Hypothalamus (tissue), 51 donors: ENCODE data around the gene PHF11.

Experiments used
- DNase-seq, 51 donors: peaks; one replicate each; lab custom pipeline; 2025; lab: John Stamatoyannopoulos, UW

Gene PHF11

DNA sequence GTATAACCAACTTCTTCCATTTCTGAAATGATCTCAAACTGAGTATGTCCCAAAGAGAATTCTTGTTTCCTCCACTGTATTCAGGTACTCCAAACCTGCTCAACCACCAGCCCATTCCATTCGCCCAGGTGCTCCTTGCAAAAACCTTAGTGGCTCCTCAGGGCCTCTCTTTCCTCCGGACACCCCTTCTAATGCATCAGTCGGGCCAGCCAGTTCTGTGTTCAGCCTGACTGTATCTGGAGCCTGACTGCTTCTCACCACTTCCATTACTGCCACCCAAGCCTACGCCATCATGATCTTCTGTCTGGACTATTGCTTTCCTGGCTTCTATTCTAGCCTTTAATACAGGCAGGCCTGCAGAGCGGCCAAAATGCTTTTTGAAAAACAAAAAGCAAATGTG lies 1.5 kb downstream of the PHF11 start:
- DNase-seq = peak in 1 of 51 donors; percentile 23

DNA sequence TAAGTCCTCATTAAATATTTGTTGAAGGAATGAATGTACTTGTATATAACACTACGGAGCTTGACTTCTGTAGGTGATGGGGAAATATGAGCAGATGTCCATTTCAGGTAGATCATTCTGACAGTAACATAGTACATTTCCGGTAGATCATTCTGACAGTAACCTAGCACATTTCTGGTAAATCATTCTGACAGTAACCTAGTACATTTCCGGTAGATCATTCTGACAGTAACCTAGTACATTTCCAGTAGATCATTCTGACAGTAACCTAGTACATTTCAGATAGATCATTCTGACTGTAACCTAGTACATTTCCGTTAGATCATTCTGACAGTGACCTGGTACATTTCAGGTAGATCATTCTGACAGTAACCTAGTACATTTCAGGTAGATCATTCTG lies 2.5 kb downstream of the PHF11 start:
- no peak for DNase-seq

DNA sequence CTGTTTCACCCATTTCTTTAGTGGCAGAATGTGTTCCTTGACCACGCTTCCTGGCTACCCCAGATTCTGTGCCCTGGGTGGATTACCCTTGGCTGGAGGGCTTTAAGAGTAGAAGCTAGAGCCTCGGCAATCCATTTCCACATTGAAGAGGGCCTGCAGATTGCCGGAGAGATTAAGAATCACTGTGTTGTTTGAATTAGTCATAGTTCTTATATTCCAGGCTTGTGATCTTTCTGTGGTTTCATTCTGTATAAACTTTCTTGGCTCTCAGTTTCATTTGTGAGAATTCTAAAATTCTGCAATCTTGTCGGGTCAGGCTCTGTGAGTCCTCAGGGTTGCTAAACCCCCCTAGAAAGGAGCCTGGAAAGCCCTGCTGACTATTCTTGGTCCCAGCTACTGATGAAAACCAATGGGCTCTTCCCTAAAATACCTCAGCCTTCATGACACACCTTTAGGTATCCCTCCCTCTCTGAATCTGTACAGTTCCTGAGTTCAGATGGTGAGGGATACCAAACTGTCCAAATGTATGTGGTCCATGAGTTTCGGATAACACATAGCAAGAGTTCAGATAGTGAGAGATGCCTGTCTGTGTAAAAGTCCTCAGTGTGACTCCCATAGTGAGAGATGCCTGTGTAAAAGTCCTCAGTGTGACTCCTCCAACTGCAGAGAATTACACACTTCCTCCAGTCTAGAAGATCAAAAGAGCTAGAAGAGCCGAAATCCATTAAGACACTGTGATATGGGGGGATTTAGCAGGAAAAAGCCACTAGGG lies 4.3 kb downstream of the PHF11 start:
- DNase-seq = no peak

DNA sequence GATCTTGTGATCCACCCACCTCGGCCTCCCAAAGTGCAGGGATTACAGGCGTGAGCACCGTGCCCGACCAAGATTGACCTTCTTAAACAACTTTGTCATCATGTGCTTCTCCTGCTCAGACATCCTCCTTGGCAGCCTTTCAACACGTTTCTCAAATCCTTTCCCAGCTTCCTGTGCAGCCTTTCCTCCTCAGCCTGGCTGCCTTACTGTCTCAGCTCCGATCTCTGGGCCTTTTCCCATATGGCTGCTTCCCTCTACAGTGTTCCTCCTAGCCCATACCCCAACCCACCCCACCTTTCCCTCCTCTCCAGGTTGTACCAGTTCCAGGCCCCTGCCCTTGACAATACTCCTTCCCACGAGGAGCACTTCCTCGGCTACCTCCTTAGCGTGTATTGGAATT lies 7.2 kb downstream of the PHF11 start:
- no peak for DNase-seq

DNA sequence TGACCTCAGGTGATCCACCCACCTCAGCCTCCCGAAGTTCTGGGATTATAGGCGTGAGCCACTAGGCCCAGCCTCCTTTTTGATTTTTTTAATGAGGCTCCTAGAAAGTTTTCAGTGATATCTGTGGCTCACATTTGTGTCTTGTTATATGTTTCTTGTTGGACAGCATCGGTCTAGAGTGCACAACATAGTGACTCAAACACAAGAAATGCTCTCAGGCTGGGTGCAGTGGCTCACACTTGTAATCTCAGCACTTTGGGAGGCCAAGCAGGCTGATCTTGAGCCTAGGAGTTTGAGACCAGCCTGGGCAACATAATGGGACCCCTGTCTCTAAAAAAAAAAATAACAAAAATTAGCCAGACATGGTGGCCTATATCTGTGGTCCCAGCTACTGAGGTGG lies 8.2 kb downstream of the PHF11 start:
- DNase-seq = no peak

DNA sequence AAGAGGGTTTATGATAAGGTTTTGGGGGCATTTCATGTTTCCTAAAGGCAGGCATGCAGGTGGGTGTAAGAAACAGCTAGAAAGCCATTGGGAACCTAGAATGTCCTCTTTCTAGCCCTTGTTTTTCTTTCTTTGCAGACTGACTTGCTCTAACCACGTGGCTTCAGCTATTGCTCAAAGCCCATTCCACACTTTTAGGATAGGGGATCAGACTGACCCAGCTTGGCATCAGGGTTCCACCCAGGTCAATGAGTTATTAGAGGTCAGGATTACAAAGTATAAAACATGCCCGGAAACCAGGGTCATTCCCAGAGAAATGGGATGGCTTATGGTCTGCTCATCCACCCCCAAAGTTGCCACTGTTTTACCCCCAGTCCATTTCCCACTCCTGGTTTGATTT lies 16.8 kb downstream of the PHF11 start:
- no peak for DNase-seq

DNA sequence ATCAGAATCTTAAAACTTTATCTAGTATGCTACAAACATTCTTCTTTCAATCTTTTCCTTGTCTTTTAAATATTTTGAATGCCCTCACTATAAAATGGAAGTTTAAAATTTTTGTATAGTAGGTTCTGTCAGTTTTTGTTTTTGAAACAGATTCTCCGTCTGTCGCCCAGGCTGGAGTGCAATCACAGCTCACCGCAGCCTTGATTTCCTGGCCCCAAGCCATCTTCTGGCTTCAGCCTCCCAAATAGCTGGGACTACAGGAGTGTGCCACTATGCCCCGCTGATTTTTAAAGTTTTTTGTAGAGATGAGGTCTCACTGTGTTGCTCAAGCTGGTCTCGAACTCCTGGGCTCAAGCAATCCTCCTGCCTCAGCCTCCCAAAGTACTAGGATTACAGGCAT lies 20.7 kb downstream of the PHF11 start:
- DNase-seq = no peak

DNA sequence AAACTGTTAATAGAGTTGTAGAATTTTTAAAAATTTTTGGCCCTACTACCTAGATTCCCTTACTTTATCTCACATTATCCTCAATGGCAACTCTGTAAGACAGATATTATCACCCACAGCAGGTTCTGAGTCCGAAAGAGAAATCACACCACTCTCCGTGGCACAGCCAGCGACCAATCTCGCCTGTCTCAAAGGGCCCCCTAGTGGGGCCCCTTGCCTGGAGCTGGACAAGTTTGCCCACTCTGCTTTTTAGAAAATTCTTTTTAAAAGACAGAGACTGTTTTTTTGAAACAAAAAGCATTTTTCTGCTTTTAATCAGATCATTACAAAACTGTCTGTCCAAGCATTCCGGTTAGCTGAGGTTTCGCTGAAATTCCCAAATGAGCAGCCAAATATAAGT lies 21.7 kb downstream of the PHF11 start:
- peak in 22 of 51 donors; percentile 3 to 52 (median 20) for DNase-seq

DNA sequence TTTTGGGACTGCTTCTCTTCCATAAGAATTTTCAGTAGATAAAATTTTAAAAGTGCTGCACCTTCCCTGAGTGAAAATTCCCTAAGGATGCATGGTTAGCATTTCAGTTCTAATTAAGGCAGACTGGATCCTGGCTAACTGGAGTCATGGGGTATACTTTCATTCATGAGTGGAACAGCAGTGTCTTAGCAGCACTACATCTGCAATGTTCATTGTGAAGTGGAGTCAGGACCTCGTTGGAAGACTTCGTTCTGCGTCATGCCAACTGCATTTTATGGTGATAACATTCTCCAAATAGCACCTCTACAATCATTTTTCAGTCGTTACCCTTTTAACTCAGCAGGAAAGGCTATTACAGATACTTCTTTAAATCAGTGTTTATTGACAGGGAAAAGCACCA lies 25.5 kb downstream of the PHF11 start:
- no peak for DNase-seq

DNA sequence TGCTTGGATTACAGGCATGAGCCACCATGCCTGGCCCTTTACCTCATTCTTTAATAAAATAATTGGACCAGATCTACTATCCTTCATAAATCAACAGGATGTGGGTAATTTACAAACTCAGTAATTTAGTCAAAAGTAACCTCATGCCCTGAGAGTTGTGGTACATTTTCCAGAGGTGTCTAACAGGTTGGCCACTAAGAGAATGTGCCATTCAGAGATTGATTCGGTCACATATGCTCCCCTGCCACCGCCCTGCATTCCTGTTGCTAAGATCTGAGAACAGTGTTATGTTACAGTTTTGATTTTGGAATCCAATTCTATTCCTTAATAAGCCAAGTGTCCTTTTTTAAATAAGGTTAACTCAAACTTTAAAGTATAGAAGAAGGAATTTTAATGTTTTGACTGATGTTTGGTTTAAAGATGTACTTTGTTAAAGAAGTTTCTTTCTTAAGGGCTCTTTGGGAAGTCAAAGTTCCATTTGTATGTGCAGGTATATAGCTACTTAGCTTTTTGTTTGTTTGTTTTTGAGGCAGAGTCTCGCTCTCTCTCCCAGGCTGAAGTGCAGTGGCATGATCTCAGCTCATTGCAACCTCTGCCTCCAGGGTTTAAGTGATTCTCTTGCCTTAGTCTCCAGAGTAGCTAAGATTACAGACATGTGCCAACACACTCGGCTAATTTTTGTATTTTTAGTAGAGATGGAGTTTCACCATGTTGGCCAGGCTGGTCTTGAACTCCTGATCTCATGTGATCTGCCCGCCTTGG lies 29.2 kb downstream of the PHF11 start:
- DNase-seq = no peak

DNA sequence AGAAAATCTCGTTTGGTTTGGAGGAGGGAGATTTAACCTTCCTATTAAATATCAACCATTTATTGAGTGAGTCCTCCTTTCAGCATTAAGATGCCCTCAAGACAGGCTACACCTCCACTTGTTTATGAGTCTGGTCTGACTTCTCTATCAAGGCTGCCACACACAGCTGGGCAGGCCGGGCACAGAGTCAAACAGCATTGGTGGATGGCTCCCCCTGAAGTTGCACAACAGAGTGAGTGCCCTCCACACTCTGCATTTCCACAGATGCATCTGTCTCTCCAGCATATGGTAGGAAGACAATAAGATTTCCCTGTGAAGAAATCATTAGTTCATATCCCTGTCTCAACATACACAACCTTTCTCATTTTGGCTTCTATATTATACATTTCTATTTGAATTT lies 31.4 kb downstream of the PHF11 start:
- DNase-seq = peak in 16 of 51 donors; percentile 4 to 48 (median 19)

DNA sequence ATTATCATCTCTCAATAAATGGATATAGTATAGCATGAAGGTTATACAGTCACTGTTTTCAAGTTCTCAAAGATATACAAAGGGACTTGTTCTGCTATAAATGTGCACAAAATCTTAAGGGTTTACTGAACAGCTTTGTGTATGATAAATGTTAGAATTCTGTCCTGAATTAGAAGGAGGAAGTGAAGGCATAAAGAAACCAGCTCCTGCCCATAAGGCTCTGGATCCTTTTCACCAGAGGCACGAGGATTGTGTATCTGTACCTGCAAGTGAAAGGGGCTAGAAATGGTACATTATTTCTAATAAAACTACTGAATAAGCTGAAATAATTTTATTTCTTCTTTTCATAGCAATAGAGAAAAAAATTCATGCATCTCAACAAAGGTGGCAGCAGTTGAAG lies 32.4 kb downstream of the PHF11 start:
- DNase-seq = no peak

DNA sequence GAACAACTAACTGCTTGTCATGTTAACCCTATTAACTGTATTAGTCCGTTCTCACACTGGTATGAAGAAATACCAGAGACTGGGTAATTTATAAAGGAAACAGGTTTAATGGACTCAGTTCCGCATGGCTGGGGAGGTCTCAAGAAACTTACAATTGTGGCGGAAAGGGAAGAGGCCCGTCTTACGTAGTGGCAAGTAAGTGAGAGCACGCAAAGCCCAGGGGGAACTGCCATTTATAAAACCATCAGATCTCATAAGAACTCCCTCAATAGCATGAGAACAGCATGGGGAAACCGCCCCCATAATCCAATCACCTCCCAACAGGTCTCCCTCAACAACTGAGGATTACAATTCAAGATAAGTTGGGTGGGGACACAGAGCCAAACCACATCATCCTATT lies 34.7 kb downstream of the PHF11 start:
- DNase-seq = peak in 5 of 51 donors; percentile 5 to 18 (median 7)

DNA sequence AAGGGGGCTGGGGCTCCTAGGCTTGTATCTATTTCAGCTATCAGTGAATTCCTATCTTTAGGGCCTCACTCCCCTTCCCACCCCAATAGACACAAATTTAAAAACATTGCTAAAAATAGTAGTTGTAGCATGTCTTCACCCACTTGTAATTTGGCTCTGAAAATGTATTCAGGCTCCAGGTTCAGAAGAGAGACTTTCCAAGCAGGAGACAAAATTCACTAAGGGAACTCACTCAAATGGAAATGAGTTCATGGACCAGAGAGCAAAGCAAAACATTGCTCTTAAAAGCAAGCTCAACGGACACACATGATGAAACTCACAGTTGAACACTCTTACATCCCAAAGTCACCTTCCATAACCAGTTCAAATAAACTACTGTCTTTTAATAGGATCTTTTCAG lies 36.8 kb downstream of the PHF11 start:
- no peak for DNase-seq

DNA sequence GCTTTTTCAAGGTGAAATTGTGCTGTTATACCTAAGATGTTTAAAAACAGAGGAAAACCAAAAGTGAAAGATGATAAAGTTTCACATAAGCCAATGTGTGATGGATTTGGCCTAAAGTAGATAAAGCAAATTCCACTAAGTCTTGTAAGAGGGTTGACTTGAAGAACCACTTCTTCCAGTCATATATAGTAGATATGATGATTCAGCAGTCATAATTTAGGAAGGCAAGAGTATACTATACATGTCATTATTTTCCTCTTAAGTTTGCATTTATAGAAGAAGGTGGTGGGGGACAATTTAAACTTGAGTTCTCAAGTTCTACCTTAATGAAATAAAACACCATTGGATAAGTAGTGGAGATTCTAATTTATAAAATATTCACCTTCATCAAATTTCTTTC lies 37.3 kb downstream of the PHF11 start:
- DNase-seq = no peak

DNA sequence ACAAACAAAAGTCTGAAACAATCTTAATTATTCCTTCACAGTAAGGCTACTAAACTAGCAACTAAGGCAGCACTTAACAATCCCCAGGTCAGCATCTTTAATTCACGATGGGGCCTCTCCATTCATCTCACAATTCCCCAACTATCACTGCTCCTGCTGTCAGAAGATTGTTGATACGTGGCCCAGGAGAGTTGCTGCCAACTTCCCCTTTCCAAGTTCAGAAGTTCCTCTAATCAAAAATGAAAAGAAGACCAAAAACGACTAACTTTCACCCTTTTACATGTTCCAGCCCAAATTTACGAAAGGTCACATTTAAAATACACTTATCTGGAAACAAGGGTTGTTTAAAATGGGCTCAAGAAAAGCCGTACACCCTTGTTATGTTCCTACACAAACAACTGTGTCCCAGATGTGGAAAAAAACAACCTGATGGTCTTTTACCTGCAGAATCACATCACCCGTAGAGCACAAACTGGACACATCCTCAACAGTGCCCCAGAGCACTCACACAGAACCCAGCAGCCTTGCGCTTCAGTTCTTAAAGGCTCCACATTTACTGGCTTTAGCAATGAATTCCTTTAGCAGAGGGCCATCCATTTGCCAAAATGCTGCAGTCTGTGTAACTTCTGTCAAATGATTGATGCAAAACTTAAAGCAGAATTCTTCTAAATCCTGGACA lies 38.0 kb downstream of the PHF11 start:
- no peak for DNase-seq

DNA sequence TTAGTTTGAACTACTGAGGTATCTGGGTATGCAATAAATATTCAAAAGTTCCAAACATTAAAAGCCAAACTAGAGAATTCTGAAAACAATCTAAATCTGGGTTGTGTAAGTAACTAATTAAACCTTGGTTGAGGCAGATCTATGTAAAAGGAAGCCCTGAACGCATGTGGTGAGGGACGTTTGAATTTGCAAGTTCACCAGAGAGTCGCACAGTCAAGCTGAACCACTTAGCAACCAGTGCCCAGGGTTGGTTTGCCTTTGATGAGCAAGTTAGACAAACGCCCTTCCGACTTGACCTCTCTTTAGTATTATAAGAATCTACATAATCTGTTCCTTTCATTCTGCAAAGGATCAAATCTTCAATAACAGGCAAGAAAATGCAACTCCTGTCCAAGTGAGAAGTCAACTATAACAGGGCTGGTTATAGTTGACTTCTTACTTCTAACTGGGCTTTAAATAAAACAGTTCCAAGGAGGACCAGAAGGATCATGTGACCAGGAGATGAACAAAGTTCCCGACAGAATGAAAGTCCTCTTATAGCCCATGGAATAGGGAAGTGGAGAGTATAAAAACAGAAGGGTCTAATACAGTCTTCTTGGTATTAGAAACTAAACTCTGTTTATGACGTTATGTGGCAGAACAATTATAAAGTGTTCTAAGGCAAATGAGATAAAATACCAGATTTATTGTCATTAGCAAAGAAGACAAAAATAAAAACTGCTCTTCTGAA lies 40.6 kb downstream of the PHF11 start:
- DNase-seq = peak in 1 of 51 donors; percentile 27

DNA sequence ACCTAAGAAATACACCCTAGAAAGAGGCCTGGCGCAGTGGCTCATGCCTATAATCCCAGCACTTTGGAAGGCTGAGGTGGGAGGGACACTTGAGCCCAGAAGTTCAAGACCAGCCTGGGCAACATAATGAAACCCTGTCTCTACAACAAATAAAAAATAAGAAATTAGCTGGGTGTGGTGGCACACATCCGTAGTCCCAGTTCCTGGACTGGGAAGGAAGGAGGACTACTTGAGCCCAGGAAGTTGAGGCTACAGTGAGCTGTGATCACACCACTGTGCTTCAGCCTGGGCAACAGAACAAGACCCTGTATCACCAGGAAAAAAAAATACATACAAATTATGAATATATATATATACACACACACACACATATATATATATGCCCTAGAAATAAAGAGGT lies 42.7 kb downstream of the PHF11 start:
- DNase-seq = no peak

DNA sequence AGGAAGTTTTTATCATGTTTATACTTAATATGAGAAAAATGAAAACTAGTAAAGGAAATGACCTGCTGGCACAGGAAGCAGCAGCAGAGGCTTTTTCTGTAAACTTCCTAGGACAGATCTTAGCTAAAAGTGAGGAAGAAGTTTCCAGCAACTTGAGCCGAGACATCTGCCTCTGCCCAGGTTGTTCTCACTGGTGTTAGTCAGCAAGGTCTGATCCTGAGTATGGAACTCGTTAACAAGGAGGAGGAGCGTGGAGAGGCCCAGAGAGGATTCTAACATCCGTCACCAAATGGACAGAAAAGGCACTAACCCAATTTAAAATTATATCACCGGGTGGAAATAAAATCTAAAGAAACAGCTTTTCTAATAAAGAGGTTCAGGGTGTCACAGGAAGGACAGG lies 43.6 kb downstream of the PHF11 start:
- no peak for DNase-seq

DNA sequence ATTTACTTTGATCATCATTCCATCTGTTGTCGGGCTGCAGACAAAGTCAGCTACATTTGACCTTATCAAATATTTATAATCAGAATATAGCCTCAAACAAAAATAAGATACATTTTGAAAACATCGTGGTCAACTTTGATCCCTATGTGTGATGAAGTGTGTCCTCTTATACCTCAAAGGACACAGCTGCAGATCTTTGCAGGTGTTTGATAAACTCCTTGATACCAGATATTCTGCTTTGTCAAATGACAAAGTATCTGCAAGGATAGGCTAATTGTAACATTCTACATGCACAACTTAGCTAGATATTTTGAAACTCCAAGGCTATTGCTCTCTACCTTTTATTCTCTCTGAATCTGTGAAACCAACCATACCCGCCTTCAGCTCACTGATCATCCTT lies 44.0 kb downstream of the PHF11 start:
- DNase-seq = no peak

DNA sequence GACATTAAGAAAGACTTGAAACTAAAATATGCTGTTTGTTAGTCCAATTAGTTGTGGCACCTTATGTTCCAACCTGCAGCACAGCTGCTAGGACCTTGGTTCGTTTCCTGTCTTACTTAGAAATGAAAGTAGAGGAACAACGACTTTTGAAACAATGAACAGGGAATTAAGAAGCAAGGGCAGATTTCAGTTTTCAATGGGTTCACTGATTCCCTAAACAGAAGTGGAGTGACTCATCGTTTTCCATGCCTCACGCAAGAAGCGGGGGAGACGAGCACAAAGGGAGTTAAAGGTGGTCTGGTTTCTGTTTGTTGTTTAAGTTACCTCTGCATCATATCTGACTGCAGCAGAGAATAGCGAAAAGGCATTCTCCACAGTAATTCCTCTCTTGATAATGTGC lies 44.8 kb downstream of the PHF11 start:
- DNase-seq = no peak
